Osteoblast (primary cell): ENCODE data around the gene CRB1. TPM values are rescaled to one million over a fixed set of nuclear protein-coding genes. Genes with fewer than 3 reads are reported as not detected.

Source experiments
- DNase-seq: peaks from one replicate; pipeline ENCODE4 v3.0.0; 2011; ENCODE audit warnings: low spot score, mixed read lengths; ENCODE audit not compliant: insufficient read length; ENCODE audit errors: missing footprints
- H2AFZ ChIP-seq: 2 replicates; pipeline ENCODE4 v1.6.0; 2011; ENCODE audit warnings: mild to moderate bottlenecking, low read length
- H3K27ac ChIP-seq: 2 replicates; pipeline ENCODE4 v1.5.1; 2011; ENCODE audit warnings: mild to moderate bottlenecking, low read depth, low read length, moderate library complexity
- H3K27me3 ChIP-seq: 2 replicates; pipeline ENCODE4 v1.6.0; 2012; ENCODE audit warnings: mild to moderate bottlenecking, control low read depth, inconsistent platforms, low read length, moderate library complexity; ENCODE audit not compliant: insufficient read depth
- H3K36me3 ChIP-seq: 2 replicates; pipeline ENCODE4 v1.5.1; 2011; ENCODE audit warnings: mild to moderate bottlenecking, low read length, control low read depth, moderate library complexity; ENCODE audit not compliant: insufficient read depth
- H3K4me1 ChIP-seq: 2 replicates; pipeline ENCODE4 v1.5.1; 2011; ENCODE audit warnings: mild to moderate bottlenecking, low read length, control low read depth, moderate library complexity; ENCODE audit not compliant: insufficient read depth
- H3K4me2 ChIP-seq: 2 replicates; pipeline ENCODE4 v1.6.0; 2011; ENCODE audit warnings: mild to moderate bottlenecking, low read length; ENCODE audit not compliant: insufficient read depth
- H3K4me3 ChIP-seq: fragments of 200-600 bp; sonication (generic); 3 replicates; pipeline ENCODE4 v1.5.1; 2012; ENCODE audit warnings: mild to moderate bottlenecking, low read length, inconsistent platforms; ENCODE audit not compliant: insufficient read depth
- H3K79me2 ChIP-seq: 2 replicates; pipeline ENCODE4 v1.6.0; 2012; ENCODE audit warnings: mild to moderate bottlenecking, low read length, control low read depth, inconsistent platforms; ENCODE audit not compliant: insufficient read depth
- H3K9me3 ChIP-seq: 2 replicates; pipeline ENCODE4 v1.5.1; 2011; ENCODE audit warnings: low read depth, low read length, control low read depth
- H4K20me1 ChIP-seq: 2 replicates; pipeline ENCODE4 v1.6.0; 2012; ENCODE audit warnings: mild to moderate bottlenecking, low read length, control low read depth; ENCODE audit not compliant: insufficient read depth
- total RNA-seq: library from RNA; depleted of rRNA; stranded (reverse); fragments of >200 nt; gene quantifications from 2 replicates; pipeline ENCODE4 v1.2.3, GENCODE V29; 2012
- TF ChIP-seq, protein P1 (sequence below): IDR thresholded peaks from 2 replicates; pipeline ENCODE4 v1.5.1; 2011; ENCODE audit warnings: mild to moderate bottlenecking, low read depth, low read length, moderate library complexity; ENCODE audit errors: extremely low read depth

The CRB1 gene
- total RNA-seq, 1 donor = not detected

DNA sequence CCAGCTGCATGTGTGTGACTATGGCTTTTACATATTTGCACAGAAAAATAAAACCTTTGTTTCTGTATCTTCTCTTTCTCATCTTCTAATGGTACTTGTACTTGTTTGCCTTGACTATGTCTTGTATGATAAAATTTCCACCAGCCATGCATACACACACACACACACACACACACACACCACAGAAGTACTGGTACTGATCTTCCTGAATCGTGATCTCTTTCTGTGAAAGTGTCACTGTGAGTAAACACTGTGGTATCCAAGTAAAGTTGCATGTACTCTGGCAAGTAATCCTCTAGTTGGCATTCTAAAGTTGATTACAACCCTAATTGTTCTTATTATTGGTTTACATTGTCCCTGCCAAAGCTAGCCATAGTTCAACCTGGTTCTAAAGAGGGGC lies 176.7 kb downstream of the CRB1 start:
- Histone ChIP-seq H3K27ac (no peak overlapping the region), H3K4me3 (no peak overlapping the region), H3K36me3 (no peaks in the 10 kb centered on the region), H3K4me2 (no peak overlapping the region), H4K20me1 (no peaks in the 10 kb centered on the region), H3K27me3 (no peaks in the 10 kb centered on the region), H3K4me1 (no peaks in the 10 kb centered on the region), H2AFZ (no peak overlapping the region), H3K79me2 (no peaks in the 10 kb centered on the region), H3K9me3 (no peaks in the 10 kb centered on the region)
- TF ChIP-seq, protein P1, sequence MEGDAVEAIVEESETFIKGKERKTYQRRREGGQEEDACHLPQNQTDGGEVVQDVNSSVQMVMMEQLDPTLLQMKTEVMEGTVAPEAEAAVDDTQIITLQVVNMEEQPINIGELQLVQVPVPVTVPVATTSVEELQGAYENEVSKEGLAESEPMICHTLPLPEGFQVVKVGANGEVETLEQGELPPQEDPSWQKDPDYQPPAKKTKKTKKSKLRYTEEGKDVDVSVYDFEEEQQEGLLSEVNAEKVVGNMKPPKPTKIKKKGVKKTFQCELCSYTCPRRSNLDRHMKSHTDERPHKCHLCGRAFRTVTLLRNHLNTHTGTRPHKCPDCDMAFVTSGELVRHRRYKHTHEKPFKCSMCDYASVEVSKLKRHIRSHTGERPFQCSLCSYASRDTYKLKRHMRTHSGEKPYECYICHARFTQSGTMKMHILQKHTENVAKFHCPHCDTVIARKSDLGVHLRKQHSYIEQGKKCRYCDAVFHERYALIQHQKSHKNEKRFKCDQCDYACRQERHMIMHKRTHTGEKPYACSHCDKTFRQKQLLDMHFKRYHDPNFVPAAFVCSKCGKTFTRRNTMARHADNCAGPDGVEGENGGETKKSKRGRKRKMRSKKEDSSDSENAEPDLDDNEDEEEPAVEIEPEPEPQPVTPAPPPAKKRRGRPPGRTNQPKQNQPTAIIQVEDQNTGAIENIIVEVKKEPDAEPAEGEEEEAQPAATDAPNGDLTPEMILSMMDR = no peak
- no peak for DNase-seq

DNA sequence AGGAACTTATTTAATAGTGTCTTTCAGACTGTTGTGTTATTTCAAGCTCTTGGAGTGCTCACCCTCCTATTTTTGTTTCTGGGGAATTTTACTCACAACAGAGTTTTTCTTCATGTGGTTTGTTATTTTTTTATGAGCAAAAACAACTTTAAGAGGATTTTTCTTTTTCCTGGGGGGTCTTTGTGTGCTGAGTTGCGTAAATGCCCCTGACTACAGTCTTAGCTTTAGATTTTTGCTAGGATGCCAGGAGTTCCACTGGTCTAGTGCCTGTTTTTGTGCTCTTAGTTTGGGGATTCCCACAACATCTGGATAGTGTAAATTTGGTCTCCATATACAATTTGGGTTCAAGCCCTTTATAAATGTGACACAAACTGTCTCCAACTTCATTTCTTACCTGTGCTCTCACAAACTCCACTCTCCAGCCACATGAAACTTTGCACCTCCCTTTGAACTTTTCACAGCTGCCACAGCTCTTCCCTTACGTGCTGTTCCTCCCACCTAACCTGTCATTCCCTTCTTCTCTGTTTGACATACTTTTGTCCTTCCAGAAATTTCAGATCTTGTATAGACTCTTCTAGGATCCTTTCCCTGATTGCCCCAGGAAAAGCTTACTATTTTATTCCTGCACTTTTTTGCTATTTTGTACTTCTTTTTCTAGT lies 180.2 kb downstream of the CRB1 start:
- Histone ChIP-seq H2AFZ (no peak overlapping the region), H3K27me3 (no peaks in the 10 kb centered on the region), H3K9me3 (no peaks in the 10 kb centered on the region), H4K20me1 (no peaks in the 10 kb centered on the region), H3K4me1 (no peaks in the 10 kb centered on the region), H3K36me3 (no peaks in the 10 kb centered on the region), H3K27ac (no peak overlapping the region), H3K79me2 (no peaks in the 10 kb centered on the region), H3K4me2 (no peak overlapping the region), H3K4me3 (no peak overlapping the region)
- TF ChIP-seq, protein P1 = no peak
- no peak for DNase-seq

DNA sequence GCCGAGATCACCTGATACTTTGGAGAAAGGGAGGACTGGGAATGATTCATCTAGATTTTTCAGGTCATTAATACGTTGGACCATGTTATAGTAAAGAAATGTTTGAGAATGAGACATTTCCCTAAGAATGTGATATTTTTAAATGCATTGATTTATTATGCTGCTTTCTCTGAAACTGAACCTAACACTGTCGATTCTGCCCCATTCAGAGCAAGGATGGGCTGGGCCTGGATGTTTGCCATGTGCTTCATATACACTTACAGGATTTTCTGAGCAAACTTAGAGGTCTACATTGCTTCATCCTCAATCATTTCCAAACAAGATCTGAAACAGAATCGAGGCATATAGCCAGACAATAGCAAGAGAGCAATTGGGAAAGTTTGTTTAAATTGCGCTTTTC lies 183.3 kb downstream of the CRB1 start:
- no peak overlapping the region for H3K4me2 ChIP-seq
- H3K79me2 ChIP-seq = no peaks in the 10 kb centered on the region
- H2AFZ ChIP-seq = no peak overlapping the region
- H3K4me1 ChIP-seq = no peaks in the 10 kb centered on the region
- H3K27ac ChIP-seq = no peak overlapping the region
- H3K36me3 ChIP-seq = no peaks in the 10 kb centered on the region
- TF ChIP-seq, protein P1 = no peak
- no peak for DNase-seq
- H4K20me1 ChIP-seq = no peaks in the 10 kb centered on the region
- H3K4me3 ChIP-seq = no peak overlapping the region
- no peaks in the 10 kb centered on the region for H3K27me3 ChIP-seq
- no peaks in the 10 kb centered on the region for H3K9me3 ChIP-seq

DNA sequence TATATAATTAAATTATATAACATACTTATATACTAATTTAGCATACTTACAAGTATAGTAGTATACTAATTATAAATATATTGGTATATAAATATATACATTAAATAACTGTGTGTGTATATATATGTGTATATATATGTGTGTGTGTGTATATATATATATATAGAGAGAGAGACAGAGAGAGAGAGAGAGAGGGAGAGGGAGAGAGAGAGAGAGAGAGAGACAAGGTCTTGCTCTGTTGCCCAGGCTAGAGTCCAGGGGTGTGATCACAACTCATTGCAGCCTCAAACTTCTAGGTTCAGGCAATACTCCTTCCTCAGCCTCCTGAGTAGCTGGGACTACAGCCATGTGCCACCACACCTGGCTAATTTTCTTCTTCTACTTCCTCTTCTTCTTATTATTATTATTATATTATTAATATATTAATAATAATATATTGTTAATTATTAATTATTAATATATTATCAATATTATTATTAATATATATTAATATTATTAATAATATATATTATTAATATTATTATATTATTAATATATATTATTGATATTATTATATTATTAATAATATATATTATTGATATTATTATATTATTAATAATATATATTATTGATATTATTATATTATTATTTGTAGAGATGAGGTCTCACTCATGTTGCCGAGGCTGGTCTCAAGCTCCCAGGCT lies 185.5 kb downstream of the CRB1 start:
- H3K36me3 ChIP-seq = no peaks in the 10 kb centered on the region
- no peaks in the 10 kb centered on the region for H3K9me3 ChIP-seq
- no peaks in the 10 kb centered on the region for H3K79me2 ChIP-seq
- no peak overlapping the region for H3K4me2 ChIP-seq
- no peak overlapping the region for H2AFZ ChIP-seq
- no peak overlapping the region for H3K4me3 ChIP-seq
- no peaks in the 10 kb centered on the region for H4K20me1 ChIP-seq
- H3K4me1 ChIP-seq = no peaks in the 10 kb centered on the region
- TF ChIP-seq, protein P1 = no peak
- DNase-seq = no peak
- no peaks in the 10 kb centered on the region for H3K27me3 ChIP-seq
- H3K27ac ChIP-seq = no peak overlapping the region
